Mesendoderm (in vitro differentiated cells): ENCODE data around the gene GADL1.

Source experiments
- DNase-seq: peaks from one replicate; pipeline ENCODE4 v3.0.0; 2013
- H2AK5ac ChIP-seq: 2 replicates; pipeline ENCODE4 v1.6.1; 2013; ENCODE audit warnings: low read length, inconsistent platforms
- H2BK120ac ChIP-seq: 2 replicates; pipeline ENCODE4 v1.6.1; 2013; ENCODE audit warnings: low read depth, mild to moderate bottlenecking, low read length, moderate library complexity, mixed read lengths
- H2BK15ac ChIP-seq: replicated peaks from 2 replicates; pipeline ENCODE4 v1.6.1; 2013; ENCODE audit warnings: low read depth, mild to moderate bottlenecking, moderate library complexity
- H2BK5ac ChIP-seq: 2 replicates; pipeline ENCODE4 v1.6.1; 2013; ENCODE audit warnings: low read length, inconsistent platforms
- H3K18ac ChIP-seq: 2 replicates; pipeline ENCODE4 v1.6.1; 2013; ENCODE audit warnings: mild to moderate bottlenecking, low read length, mixed read lengths
- H3K23ac ChIP-seq: one replicate; pipeline ENCODE4 v1.6.1; 2013; ENCODE audit warnings: low read length
- H3K27ac ChIP-seq: 2 replicates; pipeline ENCODE4 v1.5.1; 2013; ENCODE audit warnings: low read depth, mild to moderate bottlenecking, inconsistent platforms, low read length, moderate library complexity
- H3K27me3 ChIP-seq: 2 replicates; pipeline ENCODE4 v1.6.1; 2013; ENCODE audit warnings: low read length, control low read depth, mild to moderate bottlenecking, inconsistent platforms; ENCODE audit not compliant: insufficient read depth, poor library complexity
- H3K36me3 ChIP-seq: 2 replicates; pipeline ENCODE4 v1.6.1; 2013; ENCODE audit warnings: low read length, inconsistent platforms; ENCODE audit not compliant: control insufficient read depth, insufficient read depth
- H3K4ac ChIP-seq: one replicate; pipeline ENCODE4 v1.6.1; 2013; ENCODE audit warnings: low read depth, mild to moderate bottlenecking, low read length, moderate library complexity
- H3K4me1 ChIP-seq: 2 replicates; pipeline ENCODE4 v1.6.1; 2013; ENCODE audit warnings: low read depth, low read length, inconsistent platforms; ENCODE audit not compliant: control insufficient read depth
- H3K4me2 ChIP-seq: 2 replicates; pipeline ENCODE4 v1.6.1; 2013; ENCODE audit warnings: low read length
- H3K4me3 ChIP-seq: 2 replicates; pipeline ENCODE4 v1.5.1; 2013; ENCODE audit warnings: mild to moderate bottlenecking, low read length
- H3K56ac ChIP-seq: one replicate; pipeline ENCODE4 v1.6.1; 2013; ENCODE audit warnings: low read length
- H3K79me1 ChIP-seq: 2 replicates; pipeline ENCODE4 v1.6.1; 2013; ENCODE audit warnings: low read length, inconsistent platforms
- H3K79me2 ChIP-seq: 2 replicates; pipeline ENCODE4 v1.6.1; 2013; ENCODE audit warnings: mild to moderate bottlenecking, low read length; ENCODE audit not compliant: control insufficient read depth, insufficient read depth
- H3K9ac ChIP-seq: 2 replicates; pipeline ENCODE4 v1.6.1; 2013; ENCODE audit warnings: low read length, inconsistent platforms
- H4K5ac ChIP-seq: one replicate; pipeline ENCODE4 v1.6.1; 2013; ENCODE audit warnings: low read length
- H4K8ac ChIP-seq: one replicate; pipeline ENCODE4 v1.6.1; 2013; ENCODE audit warnings: low read depth, mild to moderate bottlenecking, control low read depth, low read length, moderate library complexity
- WGBS: extraction: QIAGEN DNeasy Blood & Tissue Kit; methylation state at CpG from one replicate; pipeline ENCODE4 v1.1.7; 2013; ENCODE audit warnings: low lambda C conversion rate, missing lambda C conversion rate; ENCODE audit not compliant: insufficient coverage; ENCODE audit errors: extremely low coverage; 5-methylcytosine and 5-hydroxymethylcytosine counted together

GADL1 gene

GRCh38 chr3:30845606-30846005 is 48.9 kb downstream of the GADL1 start:
- no CpG with 5 or more reads among the region's 2 CpGs for WGBS
- Histone ChIP-seq H4K5ac (no peak overlapping the region), H3K79me2 (no peaks in the 10 kb centered on the region), H3K9ac (no peak overlapping the region), H2AK5ac (no peak overlapping the region), H2BK15ac (no peak overlapping the region), H3K4me1 (no peaks in the 10 kb centered on the region), H3K79me1 (no peaks in the 10 kb centered on the region), H4K8ac (no peak overlapping the region), H3K56ac (no peak overlapping the region), H3K4me2 (no peak overlapping the region), H3K18ac (no peak overlapping the region), H2BK120ac (no peak overlapping the region), H3K4me3 (no peak overlapping the region), H3K36me3 (no peaks in the 10 kb centered on the region), H2BK5ac (no peak overlapping the region), H3K27ac (no peak overlapping the region), H3K23ac (no peak overlapping the region), H3K4ac (no peak overlapping the region), H3K27me3 (no peaks in the 10 kb centered on the region)
- DNase-seq = no peak

GRCh38 chr3:30843877-30844276 is 50.6 kb downstream of the GADL1 start:
- H3K4me3 ChIP-seq = no peak overlapping the region
- H3K36me3 ChIP-seq = no peaks in the 10 kb centered on the region
- no peaks in the 10 kb centered on the region for H3K27me3 ChIP-seq
- H3K4me1 ChIP-seq = no peaks in the 10 kb centered on the region
- H3K18ac ChIP-seq = no peak overlapping the region
- no peak overlapping the region for H2BK5ac ChIP-seq
- H3K9ac ChIP-seq = no peak overlapping the region
- no peak overlapping the region for H2BK120ac ChIP-seq
- no peak for DNase-seq
- no peak overlapping the region for H2BK15ac ChIP-seq
- no peaks in the 10 kb centered on the region for H3K79me1 ChIP-seq
- no CpG with 5 or more reads among the region's 10 CpGs for WGBS
- no peak overlapping the region for H2AK5ac ChIP-seq
- H3K23ac ChIP-seq = no peak overlapping the region
- H3K4me2 ChIP-seq = no peak overlapping the region
- no peak overlapping the region for H4K5ac ChIP-seq
- no peak overlapping the region for H4K8ac ChIP-seq
- no peak overlapping the region for H3K27ac ChIP-seq
- H3K79me2 ChIP-seq = no peaks in the 10 kb centered on the region
- H3K56ac ChIP-seq = no peak overlapping the region
- H3K4ac ChIP-seq = no peak overlapping the region

- no peak for DNase-seq
- Histone ChIP-seq H3K23ac (no peak overlapping the region), H3K27me3 (no peaks in the 10 kb centered on the region), H4K5ac (no peak overlapping the region), H3K79me2 (no peaks in the 10 kb centered on the region), H2BK5ac (no peak overlapping the region), H3K4me3 (no peak overlapping the region), H3K56ac (no peak overlapping the region), H3K9ac (no peak overlapping the region), H2BK15ac (no peak overlapping the region), H2BK120ac (no peak overlapping the region), H3K4me1 (no peaks in the 10 kb centered on the region), H3K79me1 (no peaks in the 10 kb centered on the region), H3K4me2 (no peak overlapping the region), H4K8ac (no peak overlapping the region), H2AK5ac (no peak overlapping the region), H3K4ac (no peak overlapping the region), H3K27ac (no peak overlapping the region), H3K36me3 (no peaks in the 10 kb centered on the region), H3K18ac (no peak overlapping the region)
- WGBS = no CpG with 5 or more reads among the region's 1 CpG
Measured at GRCh38 chr3:30836141-30836540, 58.3 kb downstream of the GADL1 start.

- Histone ChIP-seq H2BK5ac (no peak overlapping the region), H4K5ac (no peak overlapping the region), H3K4ac (no peak overlapping the region), H3K18ac (no peak overlapping the region), H3K23ac (no peak overlapping the region), H3K4me3 (no peak overlapping the region), H3K4me1 (no peaks in the 10 kb centered on the region), H3K79me1 (no peaks in the 10 kb centered on the region), H4K8ac (no peak overlapping the region), H3K56ac (no peak overlapping the region), H3K36me3 (no peaks in the 10 kb centered on the region), H3K9ac (no peak overlapping the region), H2BK120ac (no peak overlapping the region), H3K27ac (no peak overlapping the region), H3K79me2 (no peaks in the 10 kb centered on the region), H2BK15ac (no peak overlapping the region), H3K4me2 (no peak overlapping the region), H3K27me3 (no peaks in the 10 kb centered on the region), H2AK5ac (no peak overlapping the region)
- DNase-seq = no peak
- WGBS = no CpG with 5 or more reads among the region's 2 CpGs
Measured at GRCh38 chr3:30835667-30836066, 58.8 kb downstream of the GADL1 start.

- H3K36me3 ChIP-seq = no peaks in the 10 kb centered on the region
- no CpG with 5 or more reads among the region's 4 CpGs for WGBS
- DNase-seq = no peak
Measured at GRCh38 chr3:30832961-30833575, 61.4 kb downstream of the GADL1 start.

DNA sequence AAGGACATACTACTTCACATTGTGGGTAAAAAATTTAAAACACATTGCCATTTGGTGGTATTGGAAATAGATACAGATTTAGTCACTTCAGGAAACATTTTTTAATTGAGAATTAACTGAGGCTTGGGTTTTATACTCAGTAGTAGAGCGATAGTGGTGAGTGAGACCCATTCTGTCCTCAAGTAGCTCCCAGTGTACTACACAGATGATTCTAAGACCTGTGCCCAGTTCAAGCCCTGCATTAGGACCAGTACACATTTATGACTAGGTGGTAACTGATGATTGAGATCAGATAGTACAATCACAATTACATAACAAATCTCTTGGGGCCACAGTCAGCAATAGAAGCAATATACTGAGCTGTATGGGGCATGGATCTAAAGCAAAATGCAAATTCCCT is 67.4 kb downstream of the GADL1 start:
- Histone ChIP-seq H3K56ac (no peak overlapping the region), H3K79me2 (no peaks in the 10 kb centered on the region), H3K23ac (no peak overlapping the region), H2BK120ac (no peak overlapping the region), H3K79me1 (no peaks in the 10 kb centered on the region), H2AK5ac (no peak overlapping the region), H4K8ac (no peak overlapping the region), H3K27ac (no peak overlapping the region), H3K4me1 (no peaks in the 10 kb centered on the region), H3K9ac (no peak overlapping the region), H3K4ac (no peak overlapping the region), H3K36me3 (no peaks in the 10 kb centered on the region), H2BK15ac (no peak overlapping the region), H3K18ac (no peak overlapping the region), H2BK5ac (no peak overlapping the region), H3K4me2 (no peak overlapping the region), H4K5ac (no peak overlapping the region), H3K27me3 (no peaks in the 10 kb centered on the region), H3K4me3 (no peak overlapping the region)
- DNase-seq = no peak
- WGBS = no CpG with 5 or more reads among the region's 1 CpG

More at GRCh38 chr3:30832961-30833575, 61.4 kb downstream of the GADL1 start:
- Histone ChIP-seq H2BK120ac (no peak overlapping the region), H3K18ac (no peak overlapping the region), H2BK5ac (no peak overlapping the region), H3K4ac (no peak overlapping the region), H3K4me2 (no peak overlapping the region), H3K27ac (no peak overlapping the region), H3K9ac (no peak overlapping the region), H3K79me2 (no peaks in the 10 kb centered on the region), H3K27me3 (no peaks in the 10 kb centered on the region), H3K79me1 (no peaks in the 10 kb centered on the region), H2BK15ac (no peak overlapping the region), H3K4me1 (no peaks in the 10 kb centered on the region), H3K23ac (no peak overlapping the region), H3K56ac (no peak overlapping the region), H3K4me3 (no peak overlapping the region), H4K8ac (no peak overlapping the region), H4K5ac (no peak overlapping the region), H2AK5ac (no peak overlapping the region)
